Endothelial cell of umbilical vein (primary cell): ENCODE results near the gene SH3BP4. TPM values are rescaled to one million over a fixed set of nuclear protein-coding genes. Genes with fewer than 3 reads are reported as not detected.

Source experiments
- BruUV-seq: library from RNA; stranded (reverse); fragments of 400-500 nt; replicated peaks from 2 replicates; lab custom pipeline; 2021; lab: Mats Ljungman, UMichigan
- CTCF ChIA-PET: fragments of 300-600, 350-600 bp; sonication (Branson Sonifier 250); formaldehyde crosslinking; loops from one replicate; lab custom pipeline; 2021; ENCODE audit warnings: antibody characterized with exemption, inconsistent platforms; lab: Charles Lee
- POLR2A ChIA-PET: fragments of 300-600, 350-600 bp; sonication (Branson Sonifier 250); formaldehyde crosslinking; loops from one replicate; lab custom pipeline; 2021; ENCODE audit warnings: antibody characterized with exemption, inconsistent platforms; lab: Charles Lee
- DNase-seq: peaks from one replicate; pipeline ENCODE4 v3.0.0-alpha.2; 2011; ENCODE audit warnings: low read depth, low spot score
- FAIRE-seq: peaks from 2 replicates; lab custom pipeline; 2011; peaks lifted over from hg19 to GRCh38; lab: Jason Lieb, UNC
- H2AFZ ChIP-seq: 2 replicates; pipeline ENCODE4 v1.6.0; 2012; ENCODE audit warnings: low read depth, low read length, control low read depth, inconsistent platforms
- H3K27ac ChIP-seq: 2 replicates; pipeline ENCODE4 v1.5.1; 2011; ENCODE audit warnings: low read depth, mild to moderate bottlenecking, control low read depth, low read length, moderate library complexity; ENCODE audit not compliant: insufficient read depth
- H3K27me3 ChIP-seq, 2 experiments: 2 replicates each; pipeline versions ENCODE4 v1.6.0 to v1.6.1; 2011; ENCODE audit warnings: low read length in 2 of 2, mixed read lengths in 1 of 2; ENCODE audit not compliant: control insufficient read depth in 2 of 2, insufficient read depth in 2 of 2
- H3K36me3 ChIP-seq, 2 experiments: 2 replicates in 1 of 2; 3 replicates in 1 of 2; pipeline ENCODE4 v1.5.1; 2011; ENCODE audit warnings: low read length in 2 of 2, mild to moderate bottlenecking in 1 of 2, moderate library complexity in 1 of 2; ENCODE audit not compliant: control insufficient read depth in 2 of 2, insufficient read depth in 2 of 2; ENCODE audit errors: extremely low read depth in 1 of 2
- H3K4me1 ChIP-seq: 3 replicates; pipeline ENCODE4 v1.5.1; 2011; ENCODE audit warnings: mild to moderate bottlenecking, low read length; ENCODE audit not compliant: control insufficient read depth, insufficient read depth; ENCODE audit errors: extremely low read depth
- H3K4me2 ChIP-seq: 2 replicates; pipeline ENCODE4 v1.6.1; 2011; ENCODE audit warnings: low read length, control low read depth, mixed read lengths; ENCODE audit not compliant: insufficient read depth
- H3K4me3 ChIP-seq, 3 experiments: fragments of 200-600 bp in 1 of 3; sonication (generic), shearing (Covaris generic) in 1 of 3; replicated peaks in 1 of 3; 2 replicates each; pipeline ENCODE4 v1.5.1; 2011 to 2016; ENCODE audit warnings: control low read depth in 3 of 3, low read length in 3 of 3, mild to moderate bottlenecking in 2 of 3, inconsistent platforms in 1 of 3, low read depth in 1 of 3, moderate library complexity in 1 of 3; ENCODE audit not compliant: insufficient read depth in 1 of 3
- H3K79me2 ChIP-seq: 2 replicates; pipeline ENCODE4 v1.6.0; 2012; ENCODE audit warnings: low read length, inconsistent platforms; ENCODE audit not compliant: control insufficient read depth, insufficient read depth
- H3K9ac ChIP-seq: replicated peaks from 2 replicates; pipeline ENCODE3; 2011; ENCODE audit warnings: low read length, control low read depth; ENCODE audit not compliant: insufficient read depth; ENCODE audit errors: extremely low read depth
- H3K9me1 ChIP-seq: replicated peaks from 3 replicates; pipeline ENCODE4 v1.6.0; 2011; ENCODE audit warnings: mild to moderate bottlenecking, low read length; ENCODE audit not compliant: control insufficient read depth, insufficient read depth; ENCODE audit errors: extremely low read depth
- H3K9me3 ChIP-seq: replicated peaks from 2 replicates; pipeline ENCODE4 v1.5.1; 2012; ENCODE audit warnings: low read length, inconsistent platforms; ENCODE audit not compliant: control insufficient read depth, insufficient read depth
- H4K20me1 ChIP-seq: replicated peaks from 2 replicates; pipeline ENCODE3; 2011; ENCODE audit warnings: mild to moderate bottlenecking, low read length; ENCODE audit not compliant: control insufficient read depth, insufficient read depth; ENCODE audit errors: extremely low read depth
- EZH2 ChIP-seq: IDR thresholded peaks from 2 replicates; pipeline ENCODE4 v1.6.1; 2012; ENCODE audit warnings: borderline replicate concordance, low read depth, mild to moderate bottlenecking, moderate library complexity, low read length, inconsistent platforms; ENCODE audit not compliant: severe bottlenecking
- FOS ChIP-seq: IDR thresholded peaks from 2 replicates; pipeline ENCODE4 v1.6.1; 2011; ENCODE audit warnings: mild to moderate bottlenecking, low read length, moderate library complexity, borderline replicate concordance; ENCODE audit not compliant: insufficient read depth
- GATA2 ChIP-seq: IDR thresholded peaks from 2 replicates; pipeline ENCODE4 v1.7.0; 2011; ENCODE audit warnings: low read depth, mild to moderate bottlenecking, moderate library complexity, mixed read lengths, low read length; ENCODE audit not compliant: insufficient read length, insufficient read depth
- JUN ChIP-seq: IDR thresholded peaks from 2 replicates; pipeline ENCODE4 v1.6.1; 2011; ENCODE audit warnings: borderline replicate concordance, low read depth; ENCODE audit not compliant: insufficient read length, insufficient read depth
- MYC ChIP-seq: IDR thresholded peaks from one replicate; pipeline ENCODE4 v1.6.1; 2011; ENCODE audit warnings: mild to moderate bottlenecking, low read depth, low read length
- POLR2A ChIP-seq: IDR thresholded peaks from 2 replicates; pipeline ENCODE4 v1.6.1; 2012; ENCODE audit warnings: low read depth, mild to moderate bottlenecking, control low read depth, low read length
- POLR2AphosphoS5 ChIP-seq: IDR thresholded peaks from 2 replicates; pipeline ENCODE4 v1.6.1; 2012; ENCODE audit warnings: low read depth, mild to moderate bottlenecking, control low read depth, low read length, moderate library complexity; ENCODE audit not compliant: insufficient read depth
- dilution Hi-C: fragments of 300-500 bp; cut with MboI; formaldehyde crosslinking; loops from one replicate; pipeline ENCODE4 v1.15.0; 2019; ENCODE audit warnings: low sequenced_read_pairs; ENCODE audit not compliant: extremely low pct_ligation_motif_present
- intact Hi-C: fragments of 100-400 bp; cut with micrococcal nuclease; formaldehyde crosslinking; loops from one replicate; pipeline ENCODE4 v1.10.0; 2022
- polyA plus RNA-seq, 4 experiments: library from polyadenylated mRNA; depleted of rRNA in 3 of 4; stranded (reverse) in 3 of 4; unstranded in 1 of 4; fragments of >200 nt; gene quantifications; 2 replicates each; pipeline versions ENCODE4 v1.2.1 to v1.2.3, GENCODE V29; 2011 to 2012; ENCODE audit warnings: missing spikeins in 1 of 4
- total RNA-seq: library from RNA; stranded (reverse); gene quantifications from 2 replicates; pipeline ENCODE4 v1.2.3, GENCODE V29; 2021
- TF ChIP-seq, protein P1 (sequence below), 2 donors: IDR thresholded peaks; 1 replicate in 1 of 2; 2 replicates in 1 of 2; pipeline ENCODE4 v1.5.1; 2011; ENCODE audit warnings: low read length in 2 of 2, mild to moderate bottlenecking in 2 of 2, moderate library complexity in 2 of 2, control low read depth in 1 of 2, inconsistent platforms in 1 of 2, low read depth in 1 of 2; ENCODE audit not compliant: insufficient read depth in 1 of 2; ENCODE audit errors: extremely low read depth in 1 of 2
- TF ChIP-seq, protein P2 (sequence below): IDR thresholded peaks from 2 replicates; pipeline ENCODE4 v1.6.1; 2011; ENCODE audit not compliant: insufficient read depth, insufficient read length

SH3BP4 gene
- total and polyA plus RNA-seq, 2 donors (not counting 3 experiments of a cell fraction or from before 2014, with no cell fraction given), result 85.2 to 100.0 TPM

DNA sequence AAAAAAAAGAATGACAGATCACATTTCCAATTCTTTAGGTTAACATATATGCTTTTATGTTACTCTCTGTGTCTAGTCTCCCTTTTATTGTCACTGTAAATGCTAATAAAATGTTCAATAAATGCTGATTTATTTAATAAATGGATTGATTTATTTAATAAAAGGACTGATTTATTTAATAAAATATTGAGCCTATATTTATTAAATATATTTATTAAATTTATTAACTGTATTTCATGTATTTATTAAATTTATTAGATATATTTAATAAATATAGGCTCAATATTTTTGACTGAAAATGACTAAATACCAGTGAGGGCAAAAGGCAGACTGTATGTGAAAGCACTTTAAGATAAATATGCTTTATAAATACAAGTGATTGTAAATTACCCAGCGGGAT lies 142.6 kb downstream of the SH3BP4 start:
- dilution Hi-C loops, result no loop called here
- TF ChIP-seq, protein P1, sequence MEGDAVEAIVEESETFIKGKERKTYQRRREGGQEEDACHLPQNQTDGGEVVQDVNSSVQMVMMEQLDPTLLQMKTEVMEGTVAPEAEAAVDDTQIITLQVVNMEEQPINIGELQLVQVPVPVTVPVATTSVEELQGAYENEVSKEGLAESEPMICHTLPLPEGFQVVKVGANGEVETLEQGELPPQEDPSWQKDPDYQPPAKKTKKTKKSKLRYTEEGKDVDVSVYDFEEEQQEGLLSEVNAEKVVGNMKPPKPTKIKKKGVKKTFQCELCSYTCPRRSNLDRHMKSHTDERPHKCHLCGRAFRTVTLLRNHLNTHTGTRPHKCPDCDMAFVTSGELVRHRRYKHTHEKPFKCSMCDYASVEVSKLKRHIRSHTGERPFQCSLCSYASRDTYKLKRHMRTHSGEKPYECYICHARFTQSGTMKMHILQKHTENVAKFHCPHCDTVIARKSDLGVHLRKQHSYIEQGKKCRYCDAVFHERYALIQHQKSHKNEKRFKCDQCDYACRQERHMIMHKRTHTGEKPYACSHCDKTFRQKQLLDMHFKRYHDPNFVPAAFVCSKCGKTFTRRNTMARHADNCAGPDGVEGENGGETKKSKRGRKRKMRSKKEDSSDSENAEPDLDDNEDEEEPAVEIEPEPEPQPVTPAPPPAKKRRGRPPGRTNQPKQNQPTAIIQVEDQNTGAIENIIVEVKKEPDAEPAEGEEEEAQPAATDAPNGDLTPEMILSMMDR (IDR thresholded peaks at IDR 0.05; ENCODE audit: extremely low read depth in 1 of 2, insufficient read depth in 1 of 2, low read depth in 1 of 2, low read length in 2 of 2), result no peak
- no peak for TF ChIP-seq GATA2
- TF ChIP-seq FOS, result no peak
- no peak for TF ChIP-seq MYC
- no peak for TF ChIP-seq POLR2AphosphoS5
- TF ChIP-seq POLR2A, result no peak
- TF ChIP-seq, protein P2, sequence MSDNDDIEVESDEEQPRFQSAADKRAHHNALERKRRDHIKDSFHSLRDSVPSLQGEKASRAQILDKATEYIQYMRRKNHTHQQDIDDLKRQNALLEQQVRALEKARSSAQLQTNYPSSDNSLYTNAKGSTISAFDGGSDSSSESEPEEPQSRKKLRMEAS, result no peak
- no peak for TF ChIP-seq EZH2
- TF ChIP-seq JUN, result no peak
- Histone ChIP-seq H4K20me1 (no peaks in the 10 kb centered on the region), H3K9ac (no peak overlapping the region), H3K36me3 (no peaks in the 10 kb centered on the region), H3K4me3 (no peak overlapping the region), H3K4me1 (no peaks in the 10 kb centered on the region), H3K9me3 (no peaks in the 10 kb centered on the region), H2AFZ (no peak overlapping the region), H3K79me2 (no peaks in the 10 kb centered on the region), H3K27ac (no peak overlapping the region), H3K9me1 (no peaks in the 10 kb centered on the region), H3K27me3 (peaks cover 0 to 3% of the 10 kb centered on the region in 2 experiments), H3K4me2 (no peak overlapping the region)
- DNase-seq (no peak), FAIRE-seq (no peak)
- ChIA-PET CTCF (interaction anchor here (2.4 kb wide), 1 partner anchor 13 kb away, joined by 6 read pairs; no protein-coding TSS in a partner anchor), POLR2A (no interaction called here)
- intact Hi-C loops, result no loop called here
- no TSS peak for BruUV-seq
